Measurements from ENCODE around the gene WBP11.
"Not testable (repeated sequence)": the region's sequence is repeated elsewhere in the genome, so short reads cannot be mapped to it uniquely, and the experiment has no call there.

WBP11 gene

DNA sequence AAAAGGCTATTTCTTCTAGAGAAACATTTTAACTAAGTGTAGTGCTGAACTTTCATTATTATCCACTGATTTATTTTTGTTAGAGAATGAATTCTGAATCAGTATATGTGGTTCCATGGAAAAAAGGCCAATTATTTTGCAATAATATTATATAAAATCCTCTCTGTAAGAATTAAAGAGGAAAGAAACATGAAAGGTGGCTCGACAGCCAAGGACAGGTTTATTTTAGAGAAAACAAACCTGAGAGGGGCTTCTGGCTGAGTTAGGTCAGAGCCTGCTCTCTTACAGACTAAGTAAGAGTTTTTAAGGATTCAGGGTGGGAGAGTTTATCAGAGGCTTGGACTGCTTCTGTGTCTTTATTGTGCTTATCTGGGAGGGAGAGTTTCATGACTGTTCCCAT is 60.2 kb downstream of the WBP11 start:
- in situ Hi-C loops (cut with MboI; ENCODE audit: low pct_unique_long_range_greater_than_20kb, low sequenced_read_pairs), result no loop called here
- no peak for DNase-seq

- no peak for DNase-seq
- in situ Hi-C loops (cut with MboI; ENCODE audit: low pct_unique_long_range_greater_than_20kb, low sequenced_read_pairs), result no loop called here
Measured at GRCh38 chr12:14741942-14742341, 61.3 kb downstream of the WBP11 start.

- DNase-seq, result no peak
- in situ Hi-C loops (cut with MboI; ENCODE audit: low pct_unique_long_range_greater_than_20kb, low sequenced_read_pairs), result no loop called here
Measured at GRCh38 chr12:14741153-14741552, 62.1 kb downstream of the WBP11 start.

- in situ Hi-C loops (cut with MboI; ENCODE audit: low pct_unique_long_range_greater_than_20kb, low sequenced_read_pairs); DNase-seq: not testable (repeated sequence)
Measured at GRCh38 chr12:14736441-14736840, 66.8 kb downstream of the WBP11 start.

Data from KBM-7 (cell line).